NCI-H2196 treated with DMSO at 0.1 percent for 48 hours (cell line): ENCODE data around the gene PCDHGB6.
"Not testable (repeated sequence)": the region's sequence is repeated elsewhere in the genome, so short reads cannot be mapped to it uniquely, and the experiment has no call there.

Source experiments
- DNase-seq: peaks from one replicate; lab custom pipeline; 2025; ENCODE audit not compliant: unreplicated experiment; lab: John Stamatoyannopoulos, UW

PCDHGB6 gene

DNA sequence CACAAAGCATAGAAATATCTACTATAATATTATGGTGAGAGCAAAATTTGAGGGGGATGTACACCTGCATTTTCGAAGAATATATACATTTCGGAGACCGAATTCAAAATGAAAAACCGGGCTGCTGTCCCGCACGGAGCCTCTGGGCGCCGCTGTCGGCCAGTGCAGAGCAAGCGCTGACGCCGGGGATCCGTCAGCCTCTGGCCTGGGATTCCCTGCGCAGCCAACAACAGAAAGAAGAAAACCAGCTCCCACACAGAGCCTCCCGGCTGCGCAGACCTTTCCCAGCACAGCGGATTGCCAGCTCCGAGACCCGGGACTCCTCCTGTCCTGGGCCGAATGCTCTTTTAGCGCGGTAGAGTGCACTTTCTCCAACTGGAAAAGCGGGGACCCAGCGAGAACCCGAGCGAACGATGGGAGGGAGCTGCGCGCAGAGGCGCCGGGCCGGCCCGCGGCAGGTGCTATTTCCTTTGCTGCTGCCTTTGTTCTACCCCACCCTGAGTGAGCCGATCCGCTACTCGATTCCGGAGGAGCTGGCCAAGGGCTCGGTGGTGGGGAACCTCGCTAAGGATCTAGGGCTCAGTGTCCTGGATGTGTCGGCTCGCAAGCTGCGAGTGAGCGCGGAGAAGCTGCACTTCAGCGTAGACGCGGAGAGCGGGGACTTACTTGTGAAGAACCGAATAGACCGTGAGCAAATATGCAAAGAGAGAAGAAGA is at the start of gene PCDHGB6:
TSS of gene PCDHGB6 (plus strand) at position 232 of the 716 bp plus-strand sequence. CDS start at position 414, 182 bp downstream.
- peak; percentile 70 for DNase-seq

DNA sequence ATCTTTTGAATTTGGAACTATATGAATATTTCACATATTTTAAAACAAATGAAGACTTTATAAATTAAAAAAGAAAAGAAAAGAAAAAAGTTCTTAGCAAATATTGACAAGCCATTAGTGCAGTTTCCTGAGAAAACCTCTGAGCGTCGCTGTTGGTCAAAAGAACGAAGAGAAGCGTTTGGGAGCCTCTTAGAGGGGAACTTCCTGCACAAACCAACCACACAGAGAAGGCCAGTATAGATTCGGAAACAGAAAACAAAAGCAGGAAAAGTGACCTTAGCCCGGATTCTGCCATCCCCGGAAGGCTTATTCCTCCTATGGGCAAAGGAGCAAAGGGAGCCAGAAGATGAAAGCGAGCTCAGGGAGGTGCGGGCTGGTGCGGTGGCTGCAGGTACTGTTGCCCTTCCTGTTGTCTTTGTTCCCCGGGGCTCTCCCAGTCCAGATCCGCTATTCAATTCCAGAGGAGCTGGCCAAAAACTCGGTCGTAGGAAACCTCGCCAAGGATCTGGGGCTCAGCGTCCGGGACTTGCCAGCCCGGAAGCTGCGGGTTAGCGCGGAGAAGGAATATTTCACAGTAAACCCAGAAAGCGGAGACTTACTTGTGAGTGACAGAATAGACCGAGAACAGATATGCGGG is 47.9 kb upstream of the PCDHGB6 start, which contains the start of gene PCDHGB2:
TSS of gene PCDHGB2 (plus strand) at position 205 of the 637 bp plus-strand sequence. CDS start at position 347, 142 bp downstream.
- no peak for DNase-seq

DNA sequence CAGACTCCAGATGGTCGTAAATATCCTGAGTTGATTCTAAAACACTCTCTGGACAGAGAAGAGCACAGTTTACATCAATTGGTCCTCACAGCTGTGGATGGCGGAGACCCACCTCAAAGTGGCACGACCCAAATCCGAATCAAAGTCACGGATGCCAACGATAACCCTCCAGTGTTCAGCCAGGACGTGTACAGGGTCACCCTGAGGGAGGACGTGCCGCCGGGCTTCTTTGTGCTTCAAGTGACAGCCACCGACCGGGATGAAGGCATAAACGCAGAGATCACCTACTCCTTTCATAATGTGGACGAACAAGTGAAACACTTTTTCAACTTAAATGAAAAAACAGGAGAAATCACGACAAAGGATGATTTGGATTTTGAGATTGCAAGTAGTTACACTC is 47.1 kb upstream of the PCDHGB6 start:
- DNase-seq: no peak

DNA sequence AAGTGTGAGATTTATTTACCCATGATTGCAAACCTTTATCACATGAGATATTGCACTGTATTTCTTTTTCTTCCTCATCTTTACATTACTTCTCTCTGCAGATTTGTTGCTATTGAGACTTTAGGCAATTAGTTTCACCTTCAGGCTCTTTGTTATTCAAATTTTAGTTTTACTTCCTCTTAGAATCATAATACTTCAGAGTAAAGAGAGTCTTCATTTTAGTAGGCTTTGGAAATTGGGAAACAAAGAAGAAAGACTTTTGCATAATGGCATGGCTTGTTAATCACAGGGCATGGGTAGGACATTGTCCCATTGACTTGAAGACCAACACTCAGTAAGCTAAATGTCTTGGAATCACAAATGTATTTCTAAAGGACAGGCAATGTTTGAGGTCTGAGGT is 45.1 kb upstream of the PCDHGB6 start:
- DNase-seq: no peak

DNA sequence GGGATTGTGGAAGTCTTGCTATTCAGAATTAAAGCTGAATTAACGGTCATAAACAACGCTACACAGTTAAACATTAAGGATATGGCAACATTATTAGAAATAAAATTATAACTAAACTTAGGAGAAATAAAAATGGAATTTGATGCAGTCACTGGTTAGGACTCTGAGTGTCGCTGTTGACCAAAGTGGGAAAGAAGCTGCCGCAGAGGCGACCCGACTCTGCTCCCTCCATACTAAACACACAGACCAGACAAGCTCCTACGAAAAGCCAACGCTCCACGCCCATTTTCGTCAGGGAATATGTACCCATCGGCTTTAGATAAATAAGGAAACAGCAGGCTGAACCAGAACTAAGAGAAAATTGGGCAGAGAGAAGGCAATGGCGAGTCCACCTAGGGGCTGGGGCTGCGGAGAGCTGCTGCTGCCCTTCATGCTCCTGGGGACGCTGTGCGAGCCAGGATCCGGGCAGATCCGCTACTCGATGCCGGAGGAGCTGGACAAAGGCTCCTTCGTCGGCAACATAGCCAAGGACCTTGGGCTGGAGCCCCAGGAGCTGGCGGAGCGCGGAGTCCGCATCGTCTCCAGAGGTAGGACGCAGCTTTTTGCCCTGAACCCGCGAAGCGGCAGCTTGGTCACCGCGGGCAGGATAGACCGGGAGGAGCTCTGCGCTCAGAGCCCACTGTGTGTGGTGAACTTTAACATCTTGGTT is 43.7 kb upstream of the PCDHGB6 start, which contains the start of gene PCDHGA5:
TSS of gene PCDHGA5 (plus strand) at position 211 of the 709 bp plus-strand sequence. CDS start at position 380, 169 bp downstream.
- DNase-seq: no peak

DNA sequence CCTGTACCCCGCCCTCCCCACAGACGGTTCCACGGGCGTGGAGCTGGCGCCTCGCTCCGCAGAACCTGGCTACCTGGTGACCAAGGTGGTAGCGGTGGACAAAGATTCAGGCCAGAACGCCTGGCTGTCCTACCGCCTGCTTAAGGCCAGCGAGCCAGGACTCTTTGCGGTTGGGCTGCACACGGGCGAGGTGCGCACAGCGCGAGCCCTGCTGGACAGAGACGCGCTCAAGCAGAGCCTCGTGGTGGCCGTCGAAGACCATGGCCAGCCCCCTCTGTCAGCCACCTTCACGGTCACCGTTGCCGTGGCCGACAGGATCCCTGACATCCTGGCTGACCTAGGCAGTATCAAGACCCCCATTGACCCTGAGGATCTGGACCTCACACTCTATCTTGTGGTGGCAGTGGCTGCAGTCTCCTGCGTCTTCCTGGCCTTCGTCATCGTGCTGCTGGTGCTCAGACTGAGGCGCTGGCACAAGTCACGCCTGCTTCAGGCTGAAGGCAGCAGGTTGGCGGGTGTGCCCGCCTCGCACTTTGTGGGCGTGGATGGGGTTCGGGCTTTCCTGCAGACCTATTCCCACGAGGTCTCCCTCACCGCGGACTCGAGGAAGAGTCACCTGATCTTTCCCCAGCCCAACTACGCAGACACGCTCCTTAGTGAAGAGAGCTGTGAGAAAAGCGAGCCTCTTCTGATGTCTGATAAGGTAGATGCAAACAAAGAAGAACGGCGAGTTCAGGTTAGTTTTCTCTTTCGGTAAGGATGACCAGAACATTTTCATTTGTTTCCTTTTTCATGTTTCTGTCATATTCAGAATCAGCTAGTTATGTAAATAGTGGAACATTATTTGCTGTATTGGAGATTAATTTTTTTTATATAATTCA is 41.6 kb upstream of the PCDHGB6 start:
- no peak for DNase-seq

DNA sequence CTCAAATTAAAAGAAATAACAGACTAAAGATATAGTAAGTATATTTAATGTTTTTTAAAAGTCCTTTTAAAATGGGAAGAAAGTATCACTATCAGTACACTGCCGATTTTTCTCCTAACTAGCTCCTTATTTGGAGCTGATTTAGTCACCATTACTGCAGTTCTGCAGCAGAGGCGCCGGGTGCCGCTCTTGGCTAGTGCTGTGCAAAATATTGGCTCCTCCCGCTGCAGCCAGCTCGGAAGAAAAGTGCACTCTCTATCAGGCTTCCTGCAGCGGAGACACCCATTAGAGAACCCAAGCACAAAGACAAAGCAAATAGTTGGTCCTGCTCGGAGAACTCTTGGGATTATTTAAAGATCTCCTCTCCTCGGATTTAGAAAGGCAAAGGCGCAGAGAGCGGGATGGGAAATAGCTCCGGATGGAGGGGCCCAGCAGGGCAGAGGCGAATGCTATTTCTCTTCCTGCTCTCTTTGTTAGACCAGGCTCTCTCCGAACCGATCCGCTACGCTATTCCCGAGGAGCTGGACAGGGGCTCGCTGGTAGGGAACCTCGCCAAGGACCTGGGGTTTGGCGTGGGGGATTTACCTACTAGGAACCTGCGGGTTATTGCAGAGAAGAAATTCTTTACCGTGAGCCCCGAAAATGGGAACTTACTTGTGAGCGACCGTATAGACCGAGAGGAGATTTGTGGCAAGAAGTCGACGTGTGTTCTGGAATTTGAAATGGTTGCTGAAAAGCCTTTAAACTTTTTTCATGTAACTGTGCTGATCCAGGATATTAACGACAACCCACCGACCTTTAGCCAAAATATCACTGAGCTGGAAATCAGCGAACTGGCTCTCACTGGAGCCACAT is 37.6 kb upstream of the PCDHGB6 start, which contains the start of gene PCDHGB3:
TSS of gene PCDHGB3 (plus strand) at position 249 of the 855 bp plus-strand sequence. CDS start at position 402, 153 bp downstream.
- no peak for DNase-seq

DNA sequence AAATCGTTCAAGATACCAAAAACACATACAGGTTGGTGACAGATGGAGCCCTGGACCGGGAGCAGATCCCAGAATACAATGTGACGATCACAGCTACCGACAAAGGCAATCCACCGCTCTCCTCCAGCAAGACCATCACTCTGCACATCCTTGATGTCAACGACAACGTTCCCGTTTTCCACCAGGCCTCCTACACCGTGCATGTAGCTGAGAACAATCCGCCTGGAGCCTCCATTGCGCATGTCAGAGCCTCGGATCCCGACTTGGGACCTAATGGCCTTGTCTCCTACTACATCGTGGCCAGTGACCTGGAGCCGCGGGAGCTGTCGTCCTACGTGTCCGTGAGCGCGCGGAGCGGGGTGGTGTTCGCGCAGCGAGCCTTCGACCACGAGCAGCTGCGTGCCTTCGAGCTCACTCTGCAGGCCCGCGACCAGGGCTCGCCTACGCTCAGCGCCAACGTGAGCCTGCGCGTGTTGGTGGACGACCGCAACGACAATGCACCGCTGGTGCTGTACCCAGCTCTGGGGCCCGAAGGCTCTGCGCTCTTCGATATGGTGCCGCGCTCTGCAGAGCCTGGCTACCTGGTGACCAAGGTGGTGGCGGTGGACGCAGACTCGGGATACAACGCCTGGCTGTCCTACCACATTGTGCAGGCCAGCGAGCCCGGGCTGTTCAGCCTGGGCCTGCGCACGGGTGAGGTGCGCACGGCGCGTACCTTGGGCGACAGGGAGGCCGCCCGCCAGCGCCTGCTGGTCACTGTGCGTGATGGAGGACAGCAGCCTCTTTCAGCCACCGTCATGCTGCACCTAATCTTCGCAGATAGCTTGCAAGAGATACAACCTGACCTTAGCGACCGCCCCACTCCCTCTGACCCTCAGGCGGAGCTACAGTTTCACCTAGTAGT is 36.0 kb upstream of the PCDHGB6 start:
- no peak for DNase-seq

DNA sequence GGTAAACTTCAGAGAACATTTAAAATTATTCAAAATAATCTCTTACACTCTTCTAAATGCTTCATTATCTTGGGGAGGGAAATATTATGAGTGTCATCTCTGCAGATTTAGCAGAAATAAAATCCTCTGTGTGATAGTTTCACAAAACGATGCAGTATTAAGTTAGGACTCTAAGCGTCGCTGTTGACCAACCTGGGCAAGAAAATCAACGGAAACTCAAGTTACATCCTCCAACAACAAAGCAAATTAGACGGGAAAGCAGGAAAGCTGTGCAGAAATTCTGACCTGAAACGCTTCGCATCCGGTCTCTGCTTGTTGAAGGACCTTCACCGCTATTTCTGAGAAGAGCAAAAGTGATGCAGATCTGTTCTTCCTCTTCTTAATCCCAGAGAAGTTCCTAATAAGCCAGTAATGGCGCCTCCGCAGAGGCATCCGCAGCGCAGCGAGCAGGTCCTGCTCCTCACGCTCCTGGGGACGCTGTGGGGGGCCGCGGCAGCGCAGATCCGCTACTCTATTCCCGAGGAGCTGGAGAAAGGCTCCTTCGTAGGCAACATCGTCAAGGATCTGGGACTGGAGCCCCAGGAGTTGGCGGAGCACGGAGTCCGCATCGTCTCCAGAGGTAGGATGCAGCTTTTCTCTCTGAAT is 34.0 kb upstream of the PCDHGB6 start, which contains the start of gene PCDHGA6:
TSS of gene PCDHGA6 (plus strand) at position 219 of the 645 bp plus-strand sequence. CDS start at position 412, 193 bp downstream.
- no peak for DNase-seq

DNA sequence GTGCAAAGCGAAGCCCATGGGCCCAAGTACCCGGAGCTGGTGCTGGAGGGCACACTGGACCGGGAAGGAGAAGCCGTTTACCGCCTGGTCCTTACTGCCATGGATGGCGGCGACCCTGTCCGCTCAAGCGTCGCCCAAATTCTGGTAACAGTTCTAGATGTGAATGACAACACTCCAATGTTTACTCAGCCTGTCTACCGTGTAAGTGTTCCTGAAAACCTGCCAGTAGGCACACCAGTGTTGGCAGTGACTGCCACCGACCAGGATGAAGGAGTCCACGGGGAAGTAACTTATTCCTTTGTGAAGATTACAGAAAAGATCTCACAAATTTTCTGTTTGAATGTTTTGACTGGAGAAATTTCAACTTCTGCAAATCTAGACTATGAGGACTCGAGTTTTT is 33.2 kb upstream of the PCDHGB6 start:
- no peak for DNase-seq

DNA sequence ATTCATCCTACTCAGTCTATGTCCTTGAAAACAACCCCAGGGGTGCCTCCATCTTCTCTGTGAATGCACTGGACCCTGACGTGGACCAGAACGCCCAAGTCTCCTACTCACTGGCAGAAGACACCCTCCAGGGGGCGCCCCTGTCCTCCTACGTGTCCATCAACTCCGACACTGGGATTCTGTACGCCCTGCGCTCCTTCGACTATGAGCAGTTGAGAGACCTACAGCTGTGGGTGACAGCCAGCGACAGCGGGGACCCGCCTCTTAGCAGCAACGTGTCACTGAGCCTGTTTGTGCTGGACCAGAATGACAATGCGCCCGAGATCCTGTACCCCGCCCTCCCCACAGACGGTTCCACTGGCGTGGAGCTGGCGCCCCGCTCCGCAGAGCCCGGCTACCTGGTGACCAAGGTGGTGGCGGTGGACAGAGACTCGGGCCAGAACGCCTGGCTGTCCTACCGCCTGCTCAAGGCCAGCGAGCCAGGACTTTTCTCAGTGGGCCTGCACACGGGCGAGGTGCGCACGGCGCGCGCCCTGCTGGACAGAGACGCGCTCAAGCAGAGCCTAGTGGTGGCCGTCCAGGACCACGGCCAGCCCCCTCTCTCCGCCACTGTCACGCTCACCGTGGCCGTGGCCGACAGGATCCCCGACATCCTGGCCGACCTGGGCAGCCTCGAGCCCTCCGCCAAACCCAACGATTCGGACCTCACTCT is 32.2 kb upstream of the PCDHGB6 start:
- not testable (repeated sequence) for DNase-seq

DNA sequence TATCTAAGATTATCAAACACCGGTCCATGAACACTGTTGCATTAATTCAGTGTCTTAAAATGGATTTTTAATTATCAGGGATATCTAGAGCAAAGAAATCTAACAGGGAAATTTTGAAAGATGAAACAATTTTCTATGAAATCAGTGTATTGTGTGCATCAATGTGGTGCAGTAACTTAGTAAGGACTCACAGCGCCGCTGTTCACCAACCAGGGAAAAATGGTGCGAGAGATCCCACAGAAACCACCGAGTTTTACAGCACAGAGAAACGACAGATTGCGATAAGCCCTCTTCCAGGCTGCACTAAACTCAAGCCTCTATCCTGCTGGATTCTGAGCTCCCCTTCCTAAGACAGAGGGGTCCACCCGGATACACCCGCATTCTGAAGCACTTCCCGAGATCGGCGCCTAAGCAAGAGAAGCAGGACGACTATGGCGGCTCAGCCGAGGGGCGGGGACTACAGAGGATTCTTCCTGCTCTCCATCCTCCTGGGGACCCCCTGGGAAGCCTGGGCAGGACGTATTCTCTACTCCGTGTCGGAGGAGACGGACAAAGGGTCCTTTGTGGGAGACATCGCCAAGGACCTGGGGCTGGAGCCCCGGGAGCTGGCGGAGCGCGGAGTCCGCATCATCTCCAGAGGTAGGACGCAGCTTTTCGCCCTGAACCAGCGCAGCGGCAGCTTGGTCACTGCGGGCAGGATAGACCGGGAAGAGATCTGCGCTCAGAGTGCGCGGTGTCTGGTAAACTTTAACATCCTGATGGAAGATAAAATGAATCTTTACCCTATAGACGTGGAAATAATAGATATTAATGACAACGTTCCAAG is 25.1 kb upstream of the PCDHGB6 start, which contains the start of gene PCDHGA7:
TSS of gene PCDHGA7 (plus strand) at position 274 of the 826 bp plus-strand sequence. CDS start at position 432, 158 bp downstream.
- DNase-seq: no peak

DNA sequence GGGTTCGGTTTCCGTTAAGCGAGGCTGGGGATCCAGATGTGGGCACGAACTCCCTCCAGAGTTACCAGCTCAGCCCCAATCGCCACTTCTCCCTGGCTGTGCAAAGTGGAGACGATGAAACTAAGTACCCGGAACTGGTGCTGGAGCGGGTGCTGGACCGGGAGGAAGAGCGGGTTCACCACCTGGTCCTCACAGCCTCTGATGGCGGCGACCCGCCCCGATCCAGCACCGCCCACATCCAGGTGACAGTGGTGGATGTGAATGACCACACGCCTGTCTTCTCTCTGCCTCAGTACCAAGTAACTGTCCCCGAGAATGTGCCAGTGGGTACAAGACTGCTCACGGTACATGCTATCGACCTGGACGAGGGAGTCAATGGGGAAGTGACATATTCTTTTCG is 24.5 kb upstream of the PCDHGB6 start:
- no peak for DNase-seq

DNA sequence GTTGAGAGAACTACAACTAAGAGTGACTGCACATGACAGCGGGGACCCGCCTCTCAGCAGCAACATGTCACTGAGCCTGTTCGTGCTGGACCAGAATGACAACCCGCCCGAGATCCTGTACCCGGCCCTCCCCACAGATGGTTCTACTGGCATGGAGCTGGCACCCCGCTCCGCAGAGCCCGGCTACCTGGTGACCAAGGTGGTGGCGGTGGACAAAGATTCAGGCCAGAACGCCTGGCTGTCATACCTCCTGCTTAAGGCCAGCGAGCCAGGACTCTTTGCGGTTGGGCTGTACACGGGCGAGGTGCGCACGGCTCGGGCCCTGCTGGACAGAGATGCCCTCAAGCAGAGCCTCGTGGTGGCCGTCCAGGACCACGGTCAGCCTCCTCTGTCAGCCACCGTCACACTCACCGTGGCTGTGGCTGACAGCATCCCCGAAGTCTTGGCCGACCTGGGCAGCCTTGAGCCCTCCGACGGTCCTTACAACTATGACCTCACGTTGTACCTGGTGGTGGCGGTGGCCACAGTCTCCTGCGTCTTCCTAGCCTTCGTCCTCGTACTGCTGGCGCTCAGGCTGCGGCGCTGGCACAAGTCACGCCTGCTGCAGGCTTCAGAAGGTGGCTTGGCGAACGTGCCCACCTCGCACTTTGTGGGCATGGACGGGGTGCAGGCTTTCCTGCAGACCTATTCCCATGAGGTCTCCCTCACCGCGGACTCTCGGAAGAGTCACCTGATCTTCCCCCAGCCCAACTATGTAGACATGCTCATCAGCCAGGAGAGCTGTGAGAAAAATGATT is 23.2 kb upstream of the PCDHGB6 start:
- DNase-seq: no peak

DNA sequence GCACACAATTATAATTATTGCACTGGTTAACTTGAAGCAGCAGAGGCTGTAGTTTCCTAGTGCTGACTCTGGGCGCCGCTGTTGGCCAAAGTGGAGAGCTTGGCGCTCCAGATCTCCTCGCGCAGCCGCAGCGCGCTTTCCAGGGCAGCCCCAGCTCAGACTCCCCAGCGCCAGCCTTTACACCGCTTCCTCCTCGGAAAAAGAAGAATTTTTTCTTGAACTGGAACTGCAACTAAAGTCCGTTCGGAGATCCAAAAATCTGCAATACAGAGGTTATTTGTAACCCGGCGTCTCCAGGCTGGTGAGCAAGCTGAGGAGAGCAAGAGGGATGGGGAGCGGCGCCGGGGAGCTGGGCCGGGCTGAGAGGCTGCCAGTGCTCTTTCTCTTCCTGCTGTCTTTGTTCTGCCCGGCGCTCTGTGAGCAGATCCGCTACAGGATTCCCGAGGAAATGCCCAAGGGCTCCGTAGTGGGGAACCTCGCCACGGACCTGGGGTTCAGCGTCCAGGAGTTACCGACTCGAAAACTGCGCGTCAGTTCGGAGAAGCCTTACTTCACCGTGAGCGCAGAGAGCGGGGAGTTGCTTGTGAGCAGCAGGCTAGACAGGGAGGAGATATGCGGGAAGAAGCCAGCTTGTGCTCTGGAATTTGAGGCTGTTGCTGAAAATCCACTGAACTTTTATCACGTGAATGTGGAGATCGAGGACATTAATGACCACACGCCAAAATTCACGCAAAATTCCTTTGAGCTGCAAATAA is 20.1 kb upstream of the PCDHGB6 start, which contains the start of gene PCDHGB4:
TSS of gene PCDHGB4 (plus strand) at position 142 of the 755 bp plus-strand sequence. CDS start at position 329, 187 bp downstream.
- DNase-seq: not testable (repeated sequence)
